ENCODE data around the gene MSRB3.

DNA sequence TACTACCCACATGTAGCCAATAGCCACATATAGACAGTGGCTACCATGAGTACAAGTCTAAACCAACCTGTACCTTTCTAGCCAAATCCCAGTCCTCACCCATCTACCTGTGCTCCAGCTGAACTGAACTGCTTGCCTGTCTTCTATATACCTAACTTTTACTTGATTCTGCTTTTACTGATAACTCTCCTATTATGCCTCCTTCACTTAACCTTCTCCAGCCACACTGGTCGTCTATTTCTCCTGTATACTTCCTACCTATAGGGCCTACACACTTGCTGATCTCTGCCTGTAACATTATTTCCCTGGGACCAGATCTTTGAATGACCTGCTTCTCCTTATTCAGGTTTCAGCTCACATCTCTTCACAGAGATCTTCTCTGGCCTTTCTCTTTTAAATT, 26.0 kb upstream of the MSRB3 start:
- TF ChIP-seq CTCF (IDR thresholded peaks at IDR 0.05; ENCODE audit: poor library complexity, severe bottlenecking) (no peak), TAF1 (IDR thresholded peaks at IDR 0.05; ENCODE audit: low read depth) (no peak), EZH2 (IDR thresholded peaks at IDR 0.05; ENCODE audit: borderline replicate concordance, insufficient read depth, low read length, poor library complexity, severe bottlenecking) (no peak), SMC3 (conservative IDR thresholded peaks at IDR 0.05; ENCODE audit: poor library complexity) (no peak)
